SKM-1 treated with dmso at 0.1 percent for 144 hours (cell line): Measurements from ENCODE around the gene WDR41.
"Not testable (repeated sequence)": the region's sequence is repeated elsewhere in the genome, so short reads cannot be mapped to it uniquely, and the experiment has no call there.

Experiments used
- DNase-seq: peaks from one replicate; lab custom pipeline; 2025; ENCODE audit not compliant: unreplicated experiment; lab: John Stamatoyannopoulos, UW

Gene WDR41

DNA sequence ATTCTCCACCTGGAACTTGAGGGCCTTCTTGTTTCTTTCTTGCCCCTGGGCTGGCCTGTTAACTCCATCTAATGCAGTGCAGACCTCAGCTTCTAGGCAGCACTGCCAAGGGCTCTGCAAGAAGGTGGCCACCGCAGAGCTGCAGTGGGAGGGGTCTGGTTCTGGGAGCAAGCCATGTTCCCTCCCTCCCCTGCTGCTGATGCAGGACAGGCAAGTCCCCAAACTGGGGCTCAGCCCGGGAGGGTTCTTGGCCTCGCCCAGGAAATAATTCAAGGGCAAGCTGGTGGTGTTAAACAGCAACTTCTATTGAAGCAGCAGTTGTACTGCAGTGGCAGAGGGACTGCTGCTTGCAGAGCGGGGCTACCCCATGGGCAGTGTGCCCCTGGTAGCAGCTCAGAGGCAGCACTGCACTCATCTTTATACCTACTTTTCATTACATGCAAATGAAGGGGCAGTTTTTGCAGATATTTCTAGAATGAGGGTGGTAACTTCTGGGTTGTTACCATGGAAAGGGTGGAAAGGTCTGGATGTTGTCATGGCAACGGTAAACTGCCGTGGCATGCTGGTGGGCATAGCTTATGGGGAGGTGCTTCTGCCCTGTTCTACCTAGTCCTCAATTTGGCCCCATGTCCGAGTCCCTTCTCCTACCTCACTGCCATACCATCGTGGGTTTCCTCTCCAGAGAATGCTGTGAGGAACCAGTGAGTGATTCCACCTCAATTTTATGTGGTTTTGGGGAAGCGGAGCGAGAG, 82.1 kb downstream of the WDR41 start:
- DNase-seq, result no peak

DNA sequence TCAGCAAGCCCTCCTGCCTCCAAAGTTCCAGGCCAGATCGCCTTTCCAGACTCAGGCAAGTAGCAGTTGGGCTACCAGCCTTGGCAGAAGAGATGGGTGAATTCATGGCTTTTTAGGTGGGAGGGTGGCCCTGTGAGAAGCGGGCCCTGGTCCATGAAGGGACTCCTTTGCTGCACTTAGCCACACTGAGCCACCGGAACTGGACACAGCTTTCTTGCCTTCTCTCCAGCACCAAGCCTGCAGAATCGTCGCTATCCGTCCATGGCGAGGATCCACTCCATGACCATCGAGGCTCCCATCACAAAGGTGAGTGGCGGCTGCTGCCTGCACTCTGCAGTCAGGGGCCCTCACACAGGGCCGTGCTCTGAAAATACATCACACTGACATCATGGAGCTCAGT, 85.0 kb downstream of the WDR41 start:
- no peak for DNase-seq

DNA sequence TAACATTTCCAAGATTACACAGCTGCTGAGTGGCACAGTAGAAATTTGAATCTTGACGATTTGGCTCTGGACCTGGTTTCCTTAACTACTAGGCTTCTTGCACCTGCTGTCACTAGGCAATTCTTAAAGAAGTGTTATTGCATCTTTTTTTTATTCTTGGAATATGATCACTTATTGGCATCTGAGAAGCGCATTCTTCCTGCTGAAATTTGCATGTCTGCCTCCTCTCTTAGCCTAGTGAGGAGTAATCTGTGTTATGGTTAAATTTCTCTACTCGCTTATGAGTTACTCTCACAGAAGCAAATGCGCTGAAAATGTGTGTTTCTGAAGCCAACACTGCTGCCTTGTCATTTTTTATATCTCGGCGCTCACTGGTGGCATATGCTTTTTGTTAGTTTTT, 89.3 kb downstream of the WDR41 start:
- no peak for DNase-seq

DNA sequence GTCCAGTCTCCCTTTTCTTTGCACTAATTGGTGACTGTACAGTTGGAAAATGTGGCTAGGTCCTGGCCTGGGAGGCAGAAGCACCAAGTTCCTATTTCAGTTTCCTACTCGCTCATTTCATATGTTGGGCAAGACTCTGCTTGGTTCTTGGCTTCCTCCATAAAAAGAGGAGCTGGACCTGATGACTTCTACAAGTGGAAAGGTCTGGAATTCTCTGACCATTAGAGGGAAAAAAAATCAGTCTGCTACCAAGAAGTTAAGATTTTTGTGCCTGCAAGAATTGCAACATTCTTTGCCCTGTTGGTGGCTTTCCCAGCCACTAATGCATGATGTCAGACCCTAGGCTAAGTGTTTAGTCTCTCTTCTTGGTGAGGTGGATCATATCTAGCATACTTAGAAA, 91.5 kb downstream of the WDR41 start:
- peak; percentile 62 for DNase-seq

DNA sequence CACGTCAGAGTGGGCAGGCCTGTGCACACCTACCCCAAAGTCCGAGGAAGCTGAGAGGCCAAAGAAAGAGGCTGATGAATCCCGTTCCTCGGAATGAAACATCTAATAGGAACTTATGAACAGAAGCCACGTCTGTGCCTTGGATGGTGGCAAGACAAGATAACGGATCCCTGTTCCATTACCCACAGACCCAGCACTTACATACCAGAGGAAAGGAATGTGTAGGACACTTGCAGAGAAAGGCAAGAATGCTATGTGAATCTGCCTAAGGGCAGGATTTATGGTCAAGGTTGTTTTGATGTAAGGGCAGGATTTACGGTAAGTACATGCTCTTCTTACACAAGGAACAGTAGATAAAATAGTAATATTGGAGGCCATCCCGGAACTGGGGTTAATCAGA, 93.2 kb downstream of the WDR41 start:
- DNase-seq, result no peak

DNA sequence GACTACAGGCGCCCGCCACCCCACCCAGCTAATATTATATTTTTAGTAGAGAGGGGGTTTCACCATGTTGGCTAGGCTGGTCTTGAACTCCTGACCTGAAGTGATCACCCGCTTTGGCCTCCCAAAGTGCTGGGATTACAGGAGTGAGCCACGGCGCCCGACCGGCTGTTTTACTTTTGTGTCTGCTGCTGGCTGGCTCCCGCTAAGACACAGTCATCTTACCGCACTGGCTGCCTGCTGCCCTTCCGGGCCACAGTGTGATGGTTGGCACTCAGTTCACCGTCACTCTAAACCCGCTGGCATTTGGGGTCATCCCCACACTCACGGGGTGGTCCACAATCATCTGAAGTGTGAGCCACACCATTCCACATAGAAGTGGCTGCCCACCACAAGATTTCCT, 93.7 kb downstream of the WDR41 start:
- no peak for DNase-seq

DNA sequence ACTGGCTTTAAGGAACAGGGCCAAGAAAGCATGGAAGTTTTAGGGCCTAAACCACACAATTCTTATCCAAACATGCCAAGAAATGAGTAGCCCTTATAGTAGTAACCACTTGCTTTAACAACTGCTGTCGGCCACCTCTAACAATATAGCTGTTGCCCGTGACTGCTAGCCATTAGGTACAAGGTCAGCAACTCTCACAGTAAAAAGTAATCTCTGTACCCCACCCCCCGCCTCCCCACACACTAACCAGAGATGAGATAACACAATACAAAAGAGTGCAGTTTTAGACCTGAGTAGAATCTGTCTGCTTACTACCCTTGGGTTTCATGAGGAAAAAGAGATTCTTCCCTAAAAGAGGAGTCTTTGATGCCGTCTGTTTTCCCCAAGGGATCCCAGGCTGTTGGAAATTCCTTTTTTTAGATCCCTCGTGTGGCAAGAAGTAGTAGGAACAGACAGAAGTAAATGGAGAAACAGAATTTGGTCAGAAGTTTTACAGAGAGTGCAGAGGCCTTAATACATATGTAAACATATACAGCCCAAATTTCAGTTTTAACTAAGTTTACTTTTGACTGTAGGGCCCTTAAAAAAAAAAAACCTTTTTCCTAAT, 94.3 kb downstream of the WDR41 start:
- DNase-seq, result no peak

DNA sequence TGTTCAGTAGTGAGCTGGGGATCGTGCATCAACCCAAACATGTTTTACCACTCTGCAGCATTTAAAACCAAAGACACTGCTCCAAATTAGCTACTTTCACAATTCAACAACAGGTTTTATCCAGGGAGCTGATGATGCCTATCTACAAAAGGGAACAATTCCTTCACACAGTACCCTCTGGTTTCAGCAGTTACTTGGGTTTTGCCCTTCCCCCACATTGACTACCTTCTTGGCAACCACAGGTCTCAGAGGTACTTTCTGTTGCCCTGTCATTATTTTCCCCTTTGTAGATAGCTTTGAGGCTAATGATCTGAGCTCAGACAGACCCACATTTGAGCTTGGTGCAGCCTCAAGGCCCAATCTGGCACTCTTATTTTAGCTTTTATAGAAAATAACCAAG, 96.1 kb downstream of the WDR41 start:
- DNase-seq, result no peak

DNA sequence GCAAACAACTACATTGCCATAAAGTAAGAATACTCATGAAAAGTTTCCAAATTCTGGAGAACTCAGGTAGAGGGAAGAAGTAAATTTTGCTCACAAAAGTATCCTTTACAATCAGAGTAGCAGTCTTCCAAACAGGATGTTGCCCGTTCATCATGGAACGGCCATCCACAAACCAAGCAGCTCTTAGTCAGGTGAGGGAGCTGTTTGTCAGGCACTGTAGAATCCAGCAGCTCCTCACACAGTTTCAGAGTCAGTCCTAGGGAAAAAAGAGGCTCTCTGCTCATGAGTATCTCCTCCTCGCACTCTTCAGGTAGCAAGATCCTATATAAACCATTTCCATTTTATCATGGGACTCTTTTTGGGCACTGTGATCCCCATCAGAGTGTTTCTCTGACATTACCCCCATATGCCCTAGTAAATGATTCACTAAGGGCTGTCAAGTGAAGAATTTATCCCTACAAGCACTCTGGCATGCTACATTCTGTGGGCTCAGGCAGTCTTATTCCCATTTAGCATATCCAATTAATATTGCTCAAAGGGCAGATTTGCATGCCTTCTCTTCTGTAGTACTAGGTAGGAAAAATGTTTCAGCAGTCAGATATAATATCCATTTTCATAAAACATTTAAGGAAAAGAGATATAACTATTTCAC, 97.9 kb downstream of the WDR41 start:
- no peak for DNase-seq

DNA sequence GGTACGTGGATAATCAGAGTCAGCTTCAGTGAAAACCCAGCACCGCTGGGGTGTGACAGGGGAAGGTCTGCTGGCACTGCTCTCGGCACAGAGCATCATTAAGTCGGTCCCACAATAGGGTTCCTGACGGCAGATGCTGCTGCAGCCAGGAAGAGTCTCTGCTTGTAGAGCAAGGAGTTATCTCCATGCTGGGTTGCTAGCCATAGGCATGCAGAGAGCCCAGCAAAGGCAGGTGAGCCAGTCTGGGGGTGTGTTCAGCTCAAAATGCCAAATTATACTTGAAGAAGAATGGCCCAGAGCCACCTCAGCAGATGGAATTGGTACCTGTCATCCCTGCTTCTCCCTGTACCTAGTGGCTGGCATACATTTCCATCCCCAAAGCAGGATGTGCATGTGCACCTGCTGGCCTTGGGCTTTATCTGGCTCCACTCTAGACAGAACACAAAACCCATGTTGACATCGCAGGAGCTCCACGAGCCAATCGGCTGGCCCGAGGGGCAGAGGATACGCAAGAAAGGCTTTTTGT, 100.8 kb downstream of the WDR41 start:
- DNase-seq, result no peak

DNA sequence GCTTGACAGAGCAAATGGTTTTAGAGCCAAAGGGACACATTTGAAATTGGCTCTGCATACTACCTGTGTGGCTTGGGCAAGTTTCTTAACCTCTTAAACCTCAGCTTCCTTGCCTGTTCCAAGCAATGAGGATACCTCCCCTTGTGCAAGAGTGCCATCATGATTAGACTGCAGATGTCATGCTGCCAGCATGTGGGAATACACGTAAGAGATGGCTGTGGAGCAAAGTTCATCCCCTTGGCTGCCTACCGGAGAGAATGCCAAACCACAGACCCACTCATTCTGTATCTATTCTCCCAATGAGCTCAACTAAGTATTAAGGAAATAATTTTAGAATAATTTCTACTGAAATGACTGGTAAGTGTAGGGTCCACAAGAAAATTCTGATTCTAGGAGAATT, 101.3 kb downstream of the WDR41 start:
- DNase-seq, result no peak

DNA sequence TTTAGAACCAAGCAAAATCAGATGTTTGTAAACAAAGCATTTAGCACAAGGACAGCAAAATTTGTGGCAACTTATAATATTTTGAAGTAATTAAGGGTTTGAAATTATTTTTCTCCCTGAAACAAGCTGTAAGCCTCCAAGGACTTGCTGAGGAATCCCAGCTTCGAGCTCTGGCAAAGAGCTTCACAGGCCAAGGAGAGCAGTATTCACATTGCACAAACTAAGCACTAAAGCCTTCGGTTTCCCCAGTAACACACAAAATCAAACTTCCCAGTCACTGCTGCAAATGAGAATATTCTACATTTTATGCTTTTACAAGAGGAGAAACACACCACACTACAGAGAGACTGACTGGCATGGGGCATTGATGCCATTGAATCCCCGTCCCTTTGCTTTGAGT, 101.9 kb downstream of the WDR41 start:
- no peak for DNase-seq

DNA sequence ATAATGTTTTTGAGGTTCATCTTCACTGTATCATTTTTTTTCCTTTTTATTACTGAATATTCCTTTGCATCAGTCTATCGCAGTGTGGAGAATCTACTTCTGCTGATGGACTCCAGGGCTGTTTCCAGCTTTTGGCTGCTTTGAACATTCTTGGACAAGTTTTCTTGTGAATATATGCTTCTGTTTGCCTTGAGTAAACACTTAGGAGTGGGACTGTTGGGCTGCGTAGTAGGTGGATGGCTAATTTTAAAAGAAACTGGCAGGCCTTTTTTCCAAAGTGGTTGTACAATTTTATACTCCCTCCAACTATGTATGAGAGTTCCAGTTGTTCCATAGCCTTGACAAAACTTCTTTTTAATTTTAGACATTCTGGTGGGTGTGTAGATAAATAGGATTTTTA, 102.4 kb downstream of the WDR41 start:
- DNase-seq, result no peak

DNA sequence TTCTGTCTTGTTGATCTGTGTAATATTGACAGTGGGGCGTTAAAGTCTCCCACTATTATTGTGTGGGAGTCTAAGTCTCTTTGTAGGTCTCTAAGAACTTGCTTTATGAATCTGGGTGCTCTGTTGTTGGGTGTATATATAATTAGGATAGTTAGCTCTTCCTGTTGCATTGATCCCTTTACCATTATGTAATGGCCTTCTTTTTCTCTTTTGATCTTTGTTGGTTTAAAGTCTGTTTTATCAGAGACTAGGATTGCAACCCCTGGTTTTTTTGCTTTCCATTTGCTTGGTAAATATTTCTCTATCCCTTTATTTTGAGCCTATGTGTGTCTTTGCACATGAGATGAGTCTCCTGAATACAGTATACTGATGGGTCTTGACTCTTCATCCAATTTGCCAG, 105.8 kb downstream of the WDR41 start:
- DNase-seq, result not testable (repeated sequence)

DNA sequence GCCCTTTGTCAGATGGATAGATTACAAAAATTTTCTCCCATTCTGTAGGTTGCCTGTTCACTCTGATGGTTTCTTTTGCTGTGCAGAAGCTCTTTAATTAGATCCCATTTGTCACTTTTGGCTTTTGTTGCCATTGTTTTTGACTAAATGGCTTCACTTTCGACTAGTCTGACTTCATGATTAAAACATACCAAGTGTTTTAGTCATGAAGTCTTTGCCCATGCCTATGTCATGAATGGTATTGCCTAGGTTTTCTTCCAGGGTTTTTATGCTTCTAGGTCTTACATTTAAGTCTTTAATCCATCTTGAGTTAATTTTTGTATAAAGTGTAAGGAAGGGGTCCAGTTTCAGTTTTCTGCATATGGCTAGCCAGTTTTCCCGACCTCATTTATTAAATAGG, 108.8 kb downstream of the WDR41 start:
- DNase-seq, result not testable (repeated sequence)
